Left ventricle myocardium inferior (tissue), 1 donor: ENCODE measurements around the gene AMOTL2. TPM values are rescaled to one million over a fixed set of nuclear protein-coding genes. Genes with fewer than 3 reads are reported as not detected.

Source experiments
- DNase-seq: peaks from one replicate; pipeline ENCODE4 v3.0.0-alpha.2; 2020
- H3K27ac ChIP-seq: fragments of 200-600 bp; replicated peaks from 2 replicates; pipeline ENCODE4 v1.8.0; 2021
- H3K27me3 ChIP-seq: fragments of 200-600 bp; 2 replicates; pipeline ENCODE4 v1.8.0; 2021; ENCODE audit warnings: low read depth
- H3K36me3 ChIP-seq: fragments of 200-600 bp; 2 replicates; pipeline ENCODE4 v1.8.0; 2021
- H3K4me1 ChIP-seq: fragments of 200-600 bp; 2 replicates; pipeline ENCODE4 v1.8.0; 2021
- H3K4me3 ChIP-seq: fragments of 200-600 bp; 2 replicates; pipeline ENCODE4 v1.8.0; 2021; ENCODE audit warnings: mild to moderate bottlenecking, moderate library complexity
- H3K9me3 ChIP-seq: fragments of 200-600 bp; replicated peaks from 2 replicates; pipeline ENCODE4 v1.8.0; 2021
- intact Hi-C: fragments of 100-400 bp; cut with micrococcal nuclease; formaldehyde crosslinking; loops from one replicate; pipeline ENCODE4 v1.11.0; 2022
- total RNA-seq: library from RNA; stranded (reverse); fragmentation: NEBNext Ultra II Directional; extraction: Animal tissue kit (Norgen Biotek cat#: 25700); gene quantifications from one replicate; pipeline ENCODE4 v1.2.1, GENCODE V29; 2021
- TF ChIP-seq, protein P1 (sequence below): fragments of 200-600 bp; IDR thresholded peaks from 2 replicates; pipeline ENCODE4 v1.8.0; 2021; ENCODE audit warnings: antibody characterized with exemption, mild to moderate bottlenecking, borderline replicate concordance
- donor health status: DM: no; HTN: yes; CAD: no; lungs with severe emphysema.

Gene AMOTL2
- total RNA-seq, 1 donor from 2014 or later, result 44.4 TPM

DNA sequence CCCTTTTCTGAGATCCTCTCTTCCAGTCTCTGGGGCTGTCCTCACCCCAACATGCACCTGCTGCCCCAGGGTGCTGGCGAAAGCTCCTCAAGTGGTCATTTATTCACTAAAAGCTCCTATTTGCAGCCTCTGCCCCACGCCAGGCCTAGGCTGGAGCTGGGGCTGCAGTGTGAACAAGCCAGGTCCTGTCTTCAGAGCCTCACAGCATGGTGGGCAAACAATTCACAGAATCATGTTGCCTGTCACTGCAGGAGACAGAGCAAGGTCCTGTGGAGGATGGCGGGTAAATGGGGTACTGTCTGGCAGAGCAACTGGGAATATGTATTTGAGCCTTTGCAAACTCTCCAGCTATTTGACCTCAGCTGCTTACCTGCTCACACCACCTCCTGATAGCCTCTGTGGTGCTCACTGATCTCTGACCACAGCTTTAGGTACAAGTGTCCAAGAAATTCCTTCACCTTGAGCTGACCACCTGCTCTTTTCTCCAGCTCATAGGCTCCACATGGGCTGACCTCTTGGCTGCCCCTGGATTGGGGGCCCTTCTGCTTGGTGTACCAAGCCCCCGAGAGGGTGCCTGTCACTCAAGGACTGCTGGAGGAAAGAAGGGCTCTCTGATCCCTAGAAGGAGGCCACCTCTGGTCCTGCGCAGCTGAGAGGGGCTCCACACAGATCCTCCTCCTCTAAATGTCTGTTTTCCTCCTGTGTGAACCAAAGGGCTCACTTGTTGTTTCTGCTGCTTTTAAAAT lies 35.6 kb downstream of the AMOTL2 start:
- Histone ChIP-seq H3K4me1 (peaks cover 33% of the 10 kb centered on the region), H3K9me3 (no peaks in the 10 kb centered on the region), H3K27ac (no peak overlapping the region), H3K36me3 (no peaks in the 10 kb centered on the region), H3K4me3 (no peak overlapping the region), H3K27me3 (no peaks in the 10 kb centered on the region)
- TF ChIP-seq, protein P1, sequence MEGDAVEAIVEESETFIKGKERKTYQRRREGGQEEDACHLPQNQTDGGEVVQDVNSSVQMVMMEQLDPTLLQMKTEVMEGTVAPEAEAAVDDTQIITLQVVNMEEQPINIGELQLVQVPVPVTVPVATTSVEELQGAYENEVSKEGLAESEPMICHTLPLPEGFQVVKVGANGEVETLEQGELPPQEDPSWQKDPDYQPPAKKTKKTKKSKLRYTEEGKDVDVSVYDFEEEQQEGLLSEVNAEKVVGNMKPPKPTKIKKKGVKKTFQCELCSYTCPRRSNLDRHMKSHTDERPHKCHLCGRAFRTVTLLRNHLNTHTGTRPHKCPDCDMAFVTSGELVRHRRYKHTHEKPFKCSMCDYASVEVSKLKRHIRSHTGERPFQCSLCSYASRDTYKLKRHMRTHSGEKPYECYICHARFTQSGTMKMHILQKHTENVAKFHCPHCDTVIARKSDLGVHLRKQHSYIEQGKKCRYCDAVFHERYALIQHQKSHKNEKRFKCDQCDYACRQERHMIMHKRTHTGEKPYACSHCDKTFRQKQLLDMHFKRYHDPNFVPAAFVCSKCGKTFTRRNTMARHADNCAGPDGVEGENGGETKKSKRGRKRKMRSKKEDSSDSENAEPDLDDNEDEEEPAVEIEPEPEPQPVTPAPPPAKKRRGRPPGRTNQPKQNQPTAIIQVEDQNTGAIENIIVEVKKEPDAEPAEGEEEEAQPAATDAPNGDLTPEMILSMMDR, result no peak
- no peak for DNase-seq
- intact Hi-C loops, result no loop called here

DNA sequence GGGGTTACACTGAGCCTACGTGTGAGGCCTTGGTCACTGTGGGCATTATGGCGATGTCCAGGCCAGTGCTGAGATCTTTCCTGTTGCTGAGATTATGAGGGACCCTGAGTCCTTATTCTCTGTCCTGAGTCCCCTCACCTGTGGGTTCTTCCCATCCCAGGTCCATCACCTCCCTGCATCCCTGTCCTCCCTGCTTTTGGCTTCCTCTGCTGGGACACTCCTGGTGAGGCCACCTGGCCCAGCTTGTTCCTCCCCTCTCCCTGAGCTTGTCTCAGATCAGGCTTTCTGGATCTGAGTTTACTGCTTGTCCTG lies 36.1 kb downstream of the AMOTL2 start:
- Histone ChIP-seq H3K27ac (no peak overlapping the region), H3K9me3 (no peaks in the 10 kb centered on the region), H3K4me1 (peaks cover 38% of the 10 kb centered on the region), H3K36me3 (no peaks in the 10 kb centered on the region), H3K4me3 (no peak overlapping the region), H3K27me3 (no peaks in the 10 kb centered on the region)
- DNase-seq, result no peak
- intact Hi-C loops, result no loop called here
- TF ChIP-seq, protein P1, result no peak

DNA sequence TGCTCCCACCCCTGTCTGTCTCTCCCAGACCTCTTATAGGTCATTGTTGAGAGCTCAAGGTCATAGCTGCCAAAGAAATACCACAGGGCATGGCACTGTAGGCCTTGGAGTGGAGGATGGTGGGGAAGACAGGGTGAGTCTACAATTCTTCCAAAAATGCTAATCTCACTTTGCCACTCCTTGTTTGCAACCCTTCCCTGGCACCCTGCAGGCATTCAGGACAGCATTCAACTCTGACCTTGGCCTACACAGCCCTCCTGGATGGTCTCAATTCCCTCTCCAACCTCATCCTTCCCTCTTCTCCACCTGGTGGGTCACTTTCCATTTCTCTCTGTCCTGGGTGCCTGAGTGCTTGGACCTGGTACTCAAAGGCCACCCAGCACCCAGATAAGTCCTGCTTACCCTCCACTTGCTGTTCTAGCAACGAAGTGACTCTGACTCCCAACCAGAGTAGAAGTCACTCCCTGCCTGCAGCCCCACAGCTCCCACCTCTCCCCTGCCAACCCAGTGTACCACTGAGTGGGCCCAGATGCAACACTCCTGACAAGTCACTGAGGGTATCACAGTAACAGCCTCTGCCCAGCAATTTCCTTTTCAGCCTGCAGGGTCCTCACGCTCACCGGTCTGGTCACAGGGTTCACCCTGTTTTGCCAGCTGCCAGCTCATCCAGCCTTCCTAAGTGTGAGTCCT lies 36.6 kb downstream of the AMOTL2 start:
- no peak for DNase-seq
- Histone ChIP-seq H3K4me1 (peaks cover 42% of the 10 kb centered on the region), H3K9me3 (no peaks in the 10 kb centered on the region), H3K36me3 (no peaks in the 10 kb centered on the region), H3K27ac (no peak overlapping the region), H3K27me3 (no peaks in the 10 kb centered on the region), H3K4me3 (no peak overlapping the region)
- TF ChIP-seq, protein P1, result no peak
- intact Hi-C loops, result no loop called here

DNA sequence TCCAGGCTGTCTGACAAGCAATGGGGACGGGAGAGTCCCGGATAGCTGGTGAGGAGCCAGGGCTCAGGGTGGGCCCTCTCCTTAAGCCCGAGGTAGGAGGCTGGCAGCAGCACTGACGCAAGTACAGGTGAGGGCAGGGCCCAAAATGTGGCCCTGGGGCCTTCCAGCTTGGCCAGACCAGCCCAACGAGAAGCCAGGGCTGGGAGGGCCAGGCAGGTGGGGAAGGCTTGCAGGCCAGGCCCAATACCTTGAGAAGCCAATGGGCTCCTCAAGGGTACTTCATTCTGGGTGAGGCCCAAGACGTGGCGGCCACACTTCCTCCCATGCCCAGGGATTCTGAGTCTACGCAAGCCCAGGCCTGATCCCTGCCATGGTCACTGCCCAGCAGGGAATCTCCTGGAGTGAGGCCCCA lies 37.2 kb downstream of the AMOTL2 start:
- DNase-seq, result no peak
- peaks cover 46% of the 10 kb centered on the region for H3K4me1 ChIP-seq
- H3K36me3 ChIP-seq, result no peaks in the 10 kb centered on the region
- H3K27ac ChIP-seq, result no peak overlapping the region
- intact Hi-C loops, result no loop called here
- no peak overlapping the region for H3K4me3 ChIP-seq
- no peaks in the 10 kb centered on the region for H3K27me3 ChIP-seq
- H3K9me3 ChIP-seq, result no peaks in the 10 kb centered on the region
- TF ChIP-seq, protein P1, result no peak

DNA sequence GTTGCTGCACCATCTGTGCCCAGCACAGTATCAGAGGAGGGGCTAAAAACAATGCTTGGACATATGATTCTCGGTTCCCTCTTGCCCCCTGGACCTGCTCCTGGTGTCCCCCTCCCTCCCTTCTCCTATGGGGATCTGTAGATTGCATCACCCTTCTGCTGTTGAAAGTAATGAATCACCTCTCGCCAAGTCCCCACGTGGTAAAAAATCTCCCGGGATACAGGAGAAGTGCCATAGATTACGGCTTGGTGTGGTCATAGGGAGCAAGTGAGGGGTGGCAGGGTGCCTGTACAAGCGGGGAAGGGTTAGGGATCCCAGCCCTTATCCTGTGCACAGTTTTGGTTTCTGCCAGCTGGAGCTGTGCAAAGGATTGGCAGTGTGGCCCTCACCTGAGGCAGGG lies 37.7 kb downstream of the AMOTL2 start:
- Histone ChIP-seq H3K4me3 (no peak overlapping the region), H3K4me1 (peaks cover 51% of the 10 kb centered on the region), H3K9me3 (no peaks in the 10 kb centered on the region), H3K36me3 (no peaks in the 10 kb centered on the region), H3K27ac (no peak overlapping the region), H3K27me3 (no peaks in the 10 kb centered on the region)
- no peak for DNase-seq
- intact Hi-C loops, result no loop called here
- TF ChIP-seq, protein P1, result no peak
